UCSD-AML1 (cell line): ENCODE data around the gene GMCL1.

Experiments used
- DNase-seq: peaks from one replicate; lab custom pipeline; 2025; ENCODE audit not compliant: unreplicated experiment; lab: John Stamatoyannopoulos, UW

GMCL1 gene

DNA sequence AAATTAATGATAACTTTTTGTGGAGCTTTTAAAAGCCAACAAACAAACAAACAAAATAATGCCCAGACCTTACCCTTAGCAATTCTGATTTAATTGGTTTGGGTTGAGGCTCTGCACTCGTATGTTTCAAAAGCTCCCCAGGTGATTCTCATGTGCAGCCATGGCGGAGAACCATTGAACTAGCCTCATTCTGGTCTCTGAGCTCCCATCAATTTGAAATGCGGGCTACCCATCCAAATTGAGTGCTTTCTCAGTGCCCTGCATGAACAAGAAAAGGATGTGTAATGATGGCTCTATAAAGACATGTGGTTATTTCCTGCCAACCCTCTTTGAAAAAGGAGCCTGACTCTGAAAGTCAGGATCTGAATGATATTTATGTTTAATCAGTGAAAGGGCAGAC is 93.7 kb downstream of the GMCL1 start:
- DNase-seq, result no peak

DNA sequence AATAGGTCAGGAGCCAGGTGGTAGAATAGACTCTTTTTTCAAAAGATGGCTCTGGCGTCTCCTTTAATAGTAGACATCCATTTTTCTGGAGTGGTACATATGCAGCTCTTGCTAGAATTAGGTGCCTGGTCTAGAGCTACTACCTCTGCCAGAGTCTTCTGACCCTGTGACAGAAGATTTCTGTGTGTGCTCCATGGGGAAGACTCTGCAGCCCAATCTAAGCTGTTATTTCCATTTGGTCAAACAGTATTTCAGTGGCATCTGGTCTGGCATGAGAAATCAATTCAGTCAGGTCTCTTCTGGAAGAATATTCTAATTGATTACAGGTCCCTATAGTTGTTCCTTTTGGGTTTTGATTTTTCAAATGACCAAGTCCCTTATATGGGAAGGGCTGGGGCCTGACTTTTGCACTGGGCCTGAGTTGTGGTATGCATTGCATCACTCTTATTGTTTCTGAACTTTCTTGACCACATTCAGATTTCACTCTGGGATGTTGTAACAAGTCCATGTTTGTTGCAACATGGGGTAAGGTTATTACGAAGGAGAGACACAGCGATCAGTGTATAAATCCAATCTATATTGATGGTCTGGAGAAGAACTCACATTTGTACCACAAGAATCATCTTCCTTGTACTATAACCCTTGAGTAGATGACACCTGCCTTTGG is 97.5 kb downstream of the GMCL1 start:
- DNase-seq, result no peak
